ENCODE data around the gene OR1A1.
"Not testable (repeated sequence)": the region's sequence is repeated elsewhere in the genome, so short reads cannot be mapped to it uniquely, and the experiment has no call there.

OR1A1 gene

GRCh38 chr17:3213587-3213986 lies 6.1 kb downstream of the OR1A1 start:
- no peak for DNase-seq (ENCODE audit: low read depth, low spot score)
- H3K4me3 ChIP-seq (ENCODE audit: low read depth, low read length), result no peak overlapping the region
- POLR2A ChIA-PET, result no interaction called here
- CTCF ChIA-PET, result no interaction called here
- no peak for TF ChIP-seq CTCF (IDR thresholded peaks at IDR 0.05; ENCODE audit: insufficient read depth, low read length, missing control alignments)

GRCh38 chr17:3219978-3220377 lies 12.5 kb downstream of the OR1A1 start:
- DNase-seq (ENCODE audit: low read depth, low spot score); CTCF ChIA-PET; H3K4me3 ChIP-seq (ENCODE audit: low read depth, low read length); POLR2A ChIA-PET: not testable (repeated sequence)

GRCh38 chr17:3221850-3222249 lies 14.4 kb downstream of the OR1A1 start:
- TF ChIP-seq CTCF (IDR thresholded peaks at IDR 0.05; ENCODE audit: insufficient read depth, low read length, missing control alignments), result no peak
- ChIA-PET CTCF (no interaction called here), POLR2A (no interaction called here)
- H3K4me3 ChIP-seq (ENCODE audit: low read depth, low read length), result no peak overlapping the region
- no peak for DNase-seq (ENCODE audit: low read depth, low spot score)

- CTCF ChIA-PET, result no interaction called here
- no peak overlapping the region for H3K4me3 ChIP-seq (ENCODE audit: low read depth, low read length)
Measured at GRCh38 chr17:3222505-3222904, 15.0 kb downstream of the OR1A1 start.

GRCh38 chr17:3224721-3225352 lies 17.4 kb downstream of the OR1A1 start:
- H3K4me3 ChIP-seq (ENCODE audit: low read depth, low read length); DNase-seq (ENCODE audit: low read depth, low spot score); POLR2A ChIA-PET; CTCF ChIA-PET: not testable (repeated sequence)

More at GRCh38 chr17:3222505-3222904, 15.0 kb downstream of the OR1A1 start:
- TF ChIP-seq CTCF (IDR thresholded peaks at IDR 0.05; ENCODE audit: insufficient read depth, low read length, missing control alignments), result no peak
- POLR2A ChIA-PET, result no interaction called here
- no peak for DNase-seq (ENCODE audit: low read depth, low spot score)

GRCh38 chr17:3232300-3232699 lies 24.8 kb downstream of the OR1A1 start:
- H3K4me3 ChIP-seq (ENCODE audit: low read depth, low read length); DNase-seq (ENCODE audit: low read depth, low spot score); CTCF ChIA-PET; POLR2A ChIA-PET: not testable (repeated sequence)

GRCh38 chr17:3238685-3239084 lies 31.2 kb downstream of the OR1A1 start:
- CTCF ChIA-PET; POLR2A ChIA-PET; H3K4me3 ChIP-seq (ENCODE audit: low read depth, low read length); DNase-seq (ENCODE audit: low read depth, low spot score): not testable (repeated sequence)

GRCh38 chr17:3241044-3241443 lies 33.6 kb downstream of the OR1A1 start:
- CTCF ChIA-PET; DNase-seq (ENCODE audit: low read depth, low spot score); POLR2A ChIA-PET; H3K4me3 ChIP-seq (ENCODE audit: low read depth, low read length): not testable (repeated sequence)

- CTCF ChIA-PET; POLR2A ChIA-PET; DNase-seq (ENCODE audit: low read depth, low spot score); H3K4me3 ChIP-seq (ENCODE audit: low read depth, low read length): not testable (repeated sequence)
Measured at GRCh38 chr17:3244841-3245240, 37.4 kb downstream of the OR1A1 start.

- H3K4me3 ChIP-seq (ENCODE audit: low read depth, low read length); CTCF ChIA-PET; DNase-seq (ENCODE audit: low read depth, low spot score); POLR2A ChIA-PET: not testable (repeated sequence)
Measured at GRCh38 chr17:3249013-3249412, 41.5 kb downstream of the OR1A1 start.

Data from AG04449 (cell line).